PC-9 (cell line): Measurements from ENCODE around the gene OR7C2.

ENCODE experiments used
- EZH2 ChIP-seq: fragments of 200-600 bp; sonication (generic); IDR thresholded peaks from 2 replicates; pipeline ENCODE4 v1.8.0; 2017; ENCODE audit warnings: antibody characterized with exemption, low read depth
- TF ChIP-seq, protein P1 (sequence below): fragments of 200-600 bp; sonication (generic); conservative IDR thresholded peaks from 2 replicates; pipeline ENCODE4 v1.6.1; 2017; ENCODE audit warnings: mixed run types, antibody characterized with exemption, mild to moderate bottlenecking, moderate library complexity

DNA sequence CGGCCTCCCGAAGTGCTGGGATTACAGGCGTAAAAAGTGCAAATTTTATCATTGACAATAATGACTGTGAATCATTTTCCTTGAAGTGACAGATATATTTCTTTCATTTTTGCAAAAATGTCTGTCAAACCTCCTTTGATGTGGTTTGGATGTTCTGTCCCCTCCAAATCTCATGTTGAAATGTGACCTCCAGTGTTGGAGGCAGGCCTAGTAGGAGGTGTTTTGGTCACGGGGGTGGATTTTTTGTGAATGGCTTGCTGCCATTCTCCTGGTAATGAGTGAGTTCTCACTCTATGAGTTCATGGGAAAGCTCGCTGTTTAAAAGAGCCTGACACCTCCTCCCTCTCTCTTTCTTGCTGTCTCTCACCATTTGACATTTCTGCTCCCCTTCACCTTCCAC is 43.8 kb downstream of the OR7C2 start:
- TF ChIP-seq, protein P1, sequence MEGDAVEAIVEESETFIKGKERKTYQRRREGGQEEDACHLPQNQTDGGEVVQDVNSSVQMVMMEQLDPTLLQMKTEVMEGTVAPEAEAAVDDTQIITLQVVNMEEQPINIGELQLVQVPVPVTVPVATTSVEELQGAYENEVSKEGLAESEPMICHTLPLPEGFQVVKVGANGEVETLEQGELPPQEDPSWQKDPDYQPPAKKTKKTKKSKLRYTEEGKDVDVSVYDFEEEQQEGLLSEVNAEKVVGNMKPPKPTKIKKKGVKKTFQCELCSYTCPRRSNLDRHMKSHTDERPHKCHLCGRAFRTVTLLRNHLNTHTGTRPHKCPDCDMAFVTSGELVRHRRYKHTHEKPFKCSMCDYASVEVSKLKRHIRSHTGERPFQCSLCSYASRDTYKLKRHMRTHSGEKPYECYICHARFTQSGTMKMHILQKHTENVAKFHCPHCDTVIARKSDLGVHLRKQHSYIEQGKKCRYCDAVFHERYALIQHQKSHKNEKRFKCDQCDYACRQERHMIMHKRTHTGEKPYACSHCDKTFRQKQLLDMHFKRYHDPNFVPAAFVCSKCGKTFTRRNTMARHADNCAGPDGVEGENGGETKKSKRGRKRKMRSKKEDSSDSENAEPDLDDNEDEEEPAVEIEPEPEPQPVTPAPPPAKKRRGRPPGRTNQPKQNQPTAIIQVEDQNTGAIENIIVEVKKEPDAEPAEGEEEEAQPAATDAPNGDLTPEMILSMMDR, result no peak
- no peak for TF ChIP-seq EZH2
